ENCODE measurements around the gene RARB.

The RARB gene

DNA sequence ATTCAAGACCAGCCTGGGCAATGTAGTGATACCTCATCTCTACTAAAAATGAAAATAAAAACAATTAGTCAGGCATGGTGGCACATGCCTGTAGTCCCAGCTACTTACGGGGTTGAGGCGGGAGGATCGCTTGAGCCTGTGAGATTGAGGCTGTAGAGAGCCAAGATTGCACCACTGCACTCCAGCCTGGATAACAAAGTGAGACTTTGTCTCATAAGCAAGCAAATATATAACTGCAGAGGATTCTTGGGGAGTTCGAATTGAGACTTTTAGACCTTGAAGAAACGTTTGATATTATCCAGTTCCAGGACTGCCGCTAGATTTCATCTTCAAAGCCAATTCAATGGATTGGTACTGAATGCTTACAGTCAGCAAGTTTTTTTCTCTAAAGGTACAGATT is 11.9 kb upstream of the RARB start:
- Histone ChIP-seq H3K4me3 (no peak overlapping the region), H3K36me3 (ENCODE audit: insufficient read depth, low read length) (no peaks in the 10 kb centered on the region), H3K9me3 (ENCODE audit: low read depth, low read length) (no peaks in the 10 kb centered on the region), H3K27ac (no peak overlapping the region), H3K9ac (ENCODE audit: insufficient read length) (no peak overlapping the region)
- DNase-seq (ENCODE audit: low read depth, low spot score), result no peak
- no peak for TF ChIP-seq POLR2AphosphoS5 (IDR thresholded peaks at IDR 0.05; ENCODE audit: borderline replicate concordance, low read depth, low read length)

DNA sequence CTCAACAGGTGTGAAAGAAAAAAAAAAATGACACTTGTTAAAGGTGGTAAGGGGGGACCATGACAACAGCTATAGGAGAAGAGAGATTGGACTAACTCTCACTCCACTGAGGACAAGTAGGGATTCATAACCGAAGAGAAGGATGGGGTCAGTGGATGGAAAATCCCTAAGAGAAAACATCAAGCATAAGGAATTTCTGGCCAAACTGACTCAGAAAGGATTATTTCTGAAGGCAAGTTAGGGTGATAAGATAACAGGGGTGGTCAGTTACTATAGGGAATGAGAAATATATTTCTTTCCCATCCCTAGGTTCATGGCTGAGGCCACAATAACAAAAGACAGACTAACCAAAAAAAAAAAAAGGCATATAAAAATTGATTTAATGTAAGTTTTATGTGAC is 9.5 kb upstream of the RARB start:
- H3K9me3 ChIP-seq (ENCODE audit: low read depth, low read length), result no peaks in the 10 kb centered on the region
- H3K27ac ChIP-seq, result no peak overlapping the region
- TF ChIP-seq EZH2 (IDR thresholded peaks at IDR 0.05) (no peak), POLR2AphosphoS5 (IDR thresholded peaks at IDR 0.05; ENCODE audit: borderline replicate concordance, low read depth, low read length) (no peak), FOXP2 (optimal IDR thresholded peaks at IDR 0.05; ENCODE audit: control extremely low read depth, extremely low read length, insufficient read depth) (no peak)
- no peaks in the 10 kb centered on the region for H3K36me3 ChIP-seq (ENCODE audit: insufficient read depth, low read length)
- no peak overlapping the region for H3K4me3 ChIP-seq
- no peak for DNase-seq (ENCODE audit: low read depth, low spot score)
- H3K9ac ChIP-seq (ENCODE audit: insufficient read length), result no peak overlapping the region

GRCh38 chr3:25419251-25419650 is 8.8 kb upstream of the RARB start:
- TF ChIP-seq EZH2 (IDR thresholded peaks at IDR 0.05) (no peak), POLR2AphosphoS5 (IDR thresholded peaks at IDR 0.05; ENCODE audit: borderline replicate concordance, low read depth, low read length) (no peak), FOXP2 (optimal IDR thresholded peaks at IDR 0.05; ENCODE audit: control extremely low read depth, extremely low read length, insufficient read depth) (no peak)
- Histone ChIP-seq H3K4me3 (no peak overlapping the region), H3K36me3 (ENCODE audit: insufficient read depth, low read length) (no peaks in the 10 kb centered on the region), H3K27ac (no peak overlapping the region), H3K9ac (ENCODE audit: insufficient read length) (no peak overlapping the region), H3K9me3 (ENCODE audit: low read depth, low read length) (no peaks in the 10 kb centered on the region)
- no peak for DNase-seq (ENCODE audit: low read depth, low spot score)

GRCh38 chr3:25420147-25420546 is 7.9 kb upstream of the RARB start:
- Histone ChIP-seq H3K9me3 (ENCODE audit: low read depth, low read length) (no peaks in the 10 kb centered on the region), H3K4me3 (no peak overlapping the region), H3K27ac (no peak overlapping the region), H3K36me3 (ENCODE audit: insufficient read depth, low read length) (no peaks in the 10 kb centered on the region), H3K9ac (ENCODE audit: insufficient read length) (no peak overlapping the region)
- TF ChIP-seq EZH2 (IDR thresholded peaks at IDR 0.05) (no peak), FOXP2 (optimal IDR thresholded peaks at IDR 0.05; ENCODE audit: control extremely low read depth, extremely low read length, insufficient read depth) (no peak), POLR2AphosphoS5 (IDR thresholded peaks at IDR 0.05; ENCODE audit: borderline replicate concordance, low read depth, low read length) (no peak)
- no peak for DNase-seq (ENCODE audit: low read depth, low spot score)

GRCh38 chr3:25420885-25421284 is 7.2 kb upstream of the RARB start:
- Histone ChIP-seq H3K27ac (no peak overlapping the region), H3K9me3 (ENCODE audit: low read depth, low read length) (no peaks in the 10 kb centered on the region), H3K36me3 (ENCODE audit: insufficient read depth, low read length) (no peaks in the 10 kb centered on the region), H3K9ac (ENCODE audit: insufficient read length) (no peak overlapping the region), H3K4me3 (no peak overlapping the region)
- TF ChIP-seq FOXP2 (optimal IDR thresholded peaks at IDR 0.05; ENCODE audit: control extremely low read depth, extremely low read length, insufficient read depth), result no peak
- no peak for TF ChIP-seq EZH2 (IDR thresholded peaks at IDR 0.05)
- TF ChIP-seq POLR2AphosphoS5 (IDR thresholded peaks at IDR 0.05; ENCODE audit: borderline replicate concordance, low read depth, low read length), result no peak
- no peak for DNase-seq (ENCODE audit: low read depth, low spot score)

DNA sequence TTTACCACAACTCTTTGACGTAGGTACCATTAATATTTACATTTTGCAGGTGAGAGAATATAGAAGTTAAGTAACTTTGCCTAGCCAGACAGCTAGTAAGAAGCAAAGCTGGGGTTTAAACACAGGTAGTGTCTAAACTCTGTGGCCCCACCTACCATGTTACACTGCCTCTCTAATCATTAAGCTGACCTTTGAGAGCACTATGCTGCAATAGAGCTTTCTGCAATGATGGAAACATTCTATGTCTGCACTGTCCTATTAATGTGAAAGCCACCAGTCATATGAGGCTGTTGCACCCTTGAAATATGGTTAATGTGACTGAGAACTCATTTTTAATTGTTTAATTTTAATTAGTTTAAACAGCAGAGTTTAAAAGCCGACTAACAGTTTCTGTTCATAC is 6.3 kb upstream of the RARB start:
- Histone ChIP-seq H3K36me3 (ENCODE audit: insufficient read depth, low read length) (no peaks in the 10 kb centered on the region), H3K9me3 (ENCODE audit: low read depth, low read length) (no peaks in the 10 kb centered on the region), H3K27ac (no peak overlapping the region), H3K4me3 (no peak overlapping the region), H3K9ac (ENCODE audit: insufficient read length) (no peak overlapping the region)
- TF ChIP-seq EZH2 (IDR thresholded peaks at IDR 0.05) (no peak), POLR2AphosphoS5 (IDR thresholded peaks at IDR 0.05; ENCODE audit: borderline replicate concordance, low read depth, low read length) (no peak), FOXP2 (optimal IDR thresholded peaks at IDR 0.05; ENCODE audit: control extremely low read depth, extremely low read length, insufficient read depth) (no peak)
- DNase-seq (ENCODE audit: low read depth, low spot score), result no peak

DNA sequence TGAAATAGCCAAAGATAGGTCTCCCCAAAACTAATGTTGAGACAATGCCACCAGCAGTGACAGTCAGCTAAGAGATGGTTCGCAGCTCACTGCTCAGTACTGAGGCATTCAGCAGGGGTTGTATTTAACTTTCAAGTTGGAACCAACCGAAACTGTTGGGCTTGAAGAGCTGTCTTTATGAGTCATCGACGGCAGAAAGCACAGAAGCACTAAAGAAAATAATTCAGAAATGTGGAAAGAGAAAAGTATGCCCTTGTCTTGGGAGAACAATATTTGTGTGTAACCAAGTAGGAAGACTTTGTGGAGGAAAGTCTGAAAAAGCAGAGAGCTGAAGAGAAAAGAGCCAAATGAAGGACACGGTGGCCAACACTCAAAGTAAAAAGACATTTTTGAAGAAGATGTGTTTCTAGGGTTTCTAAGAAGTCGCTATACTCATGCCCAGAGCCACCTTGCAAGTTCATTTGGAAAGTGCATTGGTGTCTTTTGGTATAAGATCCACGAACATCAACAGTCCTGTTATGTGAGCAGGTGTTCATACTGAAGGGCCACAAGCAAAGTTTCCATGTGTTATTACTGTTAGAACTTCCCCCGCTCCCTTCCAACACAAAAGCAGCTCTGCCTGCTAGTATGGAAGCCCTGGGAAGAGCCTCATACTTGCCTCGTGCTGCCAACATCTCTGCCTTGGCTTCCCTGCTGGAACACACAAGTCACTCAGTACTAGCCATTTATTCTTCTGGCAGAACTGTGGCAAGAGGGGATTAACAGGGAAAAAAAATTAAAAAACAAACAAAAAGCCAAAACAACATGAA is 4.1 kb upstream of the RARB start:
- Histone ChIP-seq H3K9me3 (ENCODE audit: low read depth, low read length) (no peaks in the 10 kb centered on the region), H3K36me3 (ENCODE audit: insufficient read depth, low read length) (no peaks in the 10 kb centered on the region), H3K9ac (ENCODE audit: insufficient read length) (no peak overlapping the region), H3K4me3 (no peak overlapping the region), H3K27ac (no peak overlapping the region)
- no peak for DNase-seq (ENCODE audit: low read depth, low spot score)
- TF ChIP-seq EZH2 (IDR thresholded peaks at IDR 0.05) (no peak), POLR2AphosphoS5 (IDR thresholded peaks at IDR 0.05; ENCODE audit: borderline replicate concordance, low read depth, low read length) (no peak), FOXP2 (optimal IDR thresholded peaks at IDR 0.05; ENCODE audit: control extremely low read depth, extremely low read length, insufficient read depth) (no peak)

- no peak overlapping the region for H3K27ac ChIP-seq
- DNase-seq (ENCODE audit: low read depth, low spot score), result no peak
- no peak overlapping the region for H3K9ac ChIP-seq (ENCODE audit: insufficient read length)
- H3K36me3 ChIP-seq (ENCODE audit: insufficient read depth, low read length), result no peaks in the 10 kb centered on the region
- H3K9me3 ChIP-seq (ENCODE audit: low read depth, low read length), result no peaks in the 10 kb centered on the region
- TF ChIP-seq EZH2 (IDR thresholded peaks at IDR 0.05), result no peak
- no peak overlapping the region for H3K4me3 ChIP-seq
These were observed 3.4 kb upstream of the RARB start for GRCh38 chr3:25424614-25425013.

- TF ChIP-seq POLR2AphosphoS5 (IDR thresholded peaks at IDR 0.05; ENCODE audit: borderline replicate concordance, low read depth, low read length) (no peak), EZH2 (IDR thresholded peaks at IDR 0.05) (no peak), FOXP2 (optimal IDR thresholded peaks at IDR 0.05; ENCODE audit: control extremely low read depth, extremely low read length, insufficient read depth) (no peak)
- Histone ChIP-seq H3K36me3 (ENCODE audit: insufficient read depth, low read length) (no peaks in the 10 kb centered on the region), H3K9ac (ENCODE audit: insufficient read length) (no peak overlapping the region), H3K27ac (no peak overlapping the region), H3K9me3 (ENCODE audit: low read depth, low read length) (no peaks in the 10 kb centered on the region), H3K4me3 (no peak overlapping the region)
- DNase-seq (ENCODE audit: low read depth, low spot score), result no peak
These were observed 1.7 kb upstream of the RARB start for GRCh38 chr3:25426408-25426807.
